Right lobe of liver (tissue), 4 donors: Measurements from ENCODE around the gene PRND.

Experiments
- POLR2A ChIP-seq: fragments of 450-650 bp; IDR thresholded peaks from one replicate; pipeline ENCODE4 v1.6.1; 2017; ENCODE audit warnings: antibody characterized with exemption, mild to moderate bottlenecking
- TF ChIP-seq, protein P1 (sequence below), 4 donors: fragments of 200-600 bp in 3 of 4; fragments of 450-650 bp in 1 of 4; IDR thresholded peaks; one replicate each; pipeline versions ENCODE4 v1.5.1 to v1.8.0; 2016 to 2022; ENCODE audit warnings: antibody characterized with exemption in 4 of 4, mild to moderate bottlenecking in 2 of 4
- donor health status: DM: no; HTN: no; CAD: no.
- donor health status: DM: no; HTN: no; CAD: no.
- donor health status: DM: no; HTN: yes; CAD: no.

DNA sequence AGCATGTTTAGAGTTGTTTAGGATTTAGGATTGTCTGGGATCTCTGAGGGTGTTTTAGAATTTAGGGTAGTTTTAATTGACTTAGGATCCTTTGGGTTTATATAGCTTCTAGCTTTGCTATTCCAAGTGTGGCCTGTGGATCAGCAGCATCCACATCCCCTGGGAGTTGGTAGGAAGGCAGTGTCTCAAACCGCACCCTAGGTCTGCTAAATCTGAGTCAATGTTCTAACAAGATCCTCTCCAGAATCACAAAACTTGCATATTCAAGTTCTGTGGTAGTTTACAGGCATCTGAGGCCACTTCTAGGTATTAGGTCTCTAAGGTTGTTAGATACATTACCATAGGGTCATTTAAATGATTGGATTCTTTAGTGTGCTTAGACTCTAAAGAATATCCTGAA lies 48.3 kb downstream of the PRND start:
- TF ChIP-seq, protein P1, sequence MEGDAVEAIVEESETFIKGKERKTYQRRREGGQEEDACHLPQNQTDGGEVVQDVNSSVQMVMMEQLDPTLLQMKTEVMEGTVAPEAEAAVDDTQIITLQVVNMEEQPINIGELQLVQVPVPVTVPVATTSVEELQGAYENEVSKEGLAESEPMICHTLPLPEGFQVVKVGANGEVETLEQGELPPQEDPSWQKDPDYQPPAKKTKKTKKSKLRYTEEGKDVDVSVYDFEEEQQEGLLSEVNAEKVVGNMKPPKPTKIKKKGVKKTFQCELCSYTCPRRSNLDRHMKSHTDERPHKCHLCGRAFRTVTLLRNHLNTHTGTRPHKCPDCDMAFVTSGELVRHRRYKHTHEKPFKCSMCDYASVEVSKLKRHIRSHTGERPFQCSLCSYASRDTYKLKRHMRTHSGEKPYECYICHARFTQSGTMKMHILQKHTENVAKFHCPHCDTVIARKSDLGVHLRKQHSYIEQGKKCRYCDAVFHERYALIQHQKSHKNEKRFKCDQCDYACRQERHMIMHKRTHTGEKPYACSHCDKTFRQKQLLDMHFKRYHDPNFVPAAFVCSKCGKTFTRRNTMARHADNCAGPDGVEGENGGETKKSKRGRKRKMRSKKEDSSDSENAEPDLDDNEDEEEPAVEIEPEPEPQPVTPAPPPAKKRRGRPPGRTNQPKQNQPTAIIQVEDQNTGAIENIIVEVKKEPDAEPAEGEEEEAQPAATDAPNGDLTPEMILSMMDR (IDR thresholded peaks at IDR 0.05), result no peak
- no peak for TF ChIP-seq POLR2A
